ENCODE measurements around the gene GNAL.

Gene GNAL

DNA sequence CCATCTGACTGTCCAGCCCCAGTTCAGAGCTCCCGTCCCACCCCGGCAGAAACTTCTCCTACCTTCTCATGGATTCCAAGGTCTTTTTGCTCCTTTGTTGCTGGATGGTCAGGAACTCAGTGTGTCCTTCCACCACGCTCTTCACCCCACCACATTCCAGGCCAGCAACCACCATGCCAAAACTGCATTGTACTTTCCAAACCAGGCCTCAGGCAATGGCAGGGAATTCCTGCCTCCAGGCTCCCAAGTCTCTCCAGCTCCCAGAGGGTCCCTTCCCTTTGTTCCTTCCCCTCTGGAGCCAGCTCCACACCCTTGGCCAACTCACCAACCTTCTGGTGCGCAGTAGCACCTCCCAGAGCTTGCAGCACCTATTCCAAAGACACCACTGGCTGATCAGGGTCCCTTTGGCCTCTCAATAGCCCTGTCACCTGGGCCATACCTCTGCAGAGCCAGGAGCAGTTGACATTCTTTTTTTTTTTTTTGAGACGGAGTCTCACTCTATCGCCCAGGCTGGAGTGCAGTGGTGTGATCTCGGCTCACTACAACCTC is 170.3 kb downstream of the GNAL start:
- Histone ChIP-seq H3K4me3 (ENCODE audit: low read depth, low read length) (no peak overlapping the region), H3K9ac (ENCODE audit: low read depth, low read length) (no peak overlapping the region), H3K27me3 (ENCODE audit: control insufficient read depth, insufficient read depth, low read length) (no peaks in the 10 kb centered on the region), H3K36me3 (ENCODE audit: control insufficient read depth, insufficient read depth, low read length) (no peaks in the 10 kb centered on the region), H3K4me1 (ENCODE audit: control insufficient read depth, insufficient read depth, low read length) (peaks cover 9% of the 10 kb centered on the region), H3K9me3 (ENCODE audit: control insufficient read depth, insufficient read depth, low read length) (no peaks in the 10 kb centered on the region)

DNA sequence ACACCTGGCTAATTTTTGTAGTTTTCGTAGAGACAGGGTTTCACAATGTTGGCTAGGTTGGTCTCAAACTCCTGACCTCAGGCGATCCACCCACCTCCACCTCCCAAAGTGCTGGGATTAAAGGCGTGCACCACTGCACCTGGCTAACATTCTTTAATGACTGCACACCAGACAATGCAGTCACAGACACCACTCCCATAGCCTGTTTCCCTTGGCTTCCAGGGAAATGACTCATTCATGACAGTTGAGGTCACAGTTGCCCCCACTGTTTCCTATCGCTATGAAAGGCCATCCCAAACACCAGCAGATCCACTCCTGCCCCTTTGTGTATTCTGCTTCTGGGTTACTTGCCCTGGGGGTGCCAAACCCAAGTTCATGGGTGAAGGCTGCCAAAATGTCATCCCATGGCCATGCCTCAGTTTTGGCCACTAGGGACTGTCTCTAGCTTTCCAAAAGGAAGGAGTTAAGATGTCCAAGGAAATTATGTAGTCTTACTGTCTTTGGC is 170.9 kb downstream of the GNAL start:
- no peak overlapping the region for H3K4me3 ChIP-seq (ENCODE audit: low read depth, low read length)
- peaks cover 9% of the 10 kb centered on the region for H3K4me1 ChIP-seq (ENCODE audit: control insufficient read depth, insufficient read depth, low read length)

DNA sequence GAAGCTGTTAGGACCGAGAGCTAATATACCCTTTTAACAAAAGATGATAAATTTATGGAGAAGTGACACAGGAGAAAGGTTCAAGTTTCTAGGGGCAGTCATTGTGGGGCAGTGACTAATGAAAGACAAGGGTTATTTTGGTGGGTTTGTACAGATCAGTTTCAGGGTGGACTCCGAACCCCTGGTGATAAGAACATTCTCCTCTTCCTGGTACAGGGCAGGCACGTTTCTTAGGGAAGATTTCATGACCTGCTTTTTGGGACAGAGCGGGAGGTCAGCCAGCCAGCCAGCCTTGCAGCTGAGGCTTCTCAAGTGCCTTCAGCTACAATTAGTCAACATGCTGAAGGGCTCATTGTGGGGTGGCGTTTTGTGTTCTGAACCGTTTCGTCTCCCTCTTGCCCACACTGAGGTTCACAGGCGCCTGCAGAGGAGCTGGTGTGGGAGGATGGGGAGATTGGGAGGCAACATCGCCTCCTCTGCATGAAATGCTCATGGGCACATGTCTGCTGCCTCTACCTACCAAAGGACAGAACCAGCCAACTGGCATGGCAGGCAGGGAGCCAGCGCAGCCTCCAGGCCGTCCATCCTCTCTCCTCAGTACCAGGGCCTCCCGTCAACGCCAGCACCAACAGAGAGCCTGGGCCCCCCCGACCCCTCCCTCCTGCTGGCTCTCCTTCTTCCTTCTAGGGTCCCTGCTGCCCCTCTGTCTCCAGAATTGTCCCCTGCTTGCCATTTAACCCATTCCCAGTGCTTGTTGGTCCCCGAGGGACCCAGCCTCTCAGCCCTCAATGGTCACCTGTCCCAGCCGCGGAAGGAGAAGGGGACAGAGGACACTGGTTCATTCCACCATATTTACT is 171.8 kb downstream of the GNAL start:
- Histone ChIP-seq H3K36me3 (ENCODE audit: control insufficient read depth, insufficient read depth, low read length) (no peaks in the 10 kb centered on the region), H3K27me3 (ENCODE audit: control insufficient read depth, insufficient read depth, low read length) (no peaks in the 10 kb centered on the region), H3K4me3 (ENCODE audit: low read depth, low read length) (no peak overlapping the region), H3K4me1 (ENCODE audit: control insufficient read depth, insufficient read depth, low read length) (peaks cover 9% of the 10 kb centered on the region), H3K9ac (ENCODE audit: low read depth, low read length) (no peak overlapping the region), H3K9me3 (ENCODE audit: control insufficient read depth, insufficient read depth, low read length) (no peaks in the 10 kb centered on the region)

More for the DNA sequence above, 170.9 kb downstream of the GNAL start:
- Histone ChIP-seq H3K9ac (ENCODE audit: low read depth, low read length) (no peak overlapping the region), H3K9me3 (ENCODE audit: control insufficient read depth, insufficient read depth, low read length) (no peaks in the 10 kb centered on the region), H3K27me3 (ENCODE audit: control insufficient read depth, insufficient read depth, low read length) (no peaks in the 10 kb centered on the region), H3K36me3 (ENCODE audit: control insufficient read depth, insufficient read depth, low read length) (no peaks in the 10 kb centered on the region)

DNA sequence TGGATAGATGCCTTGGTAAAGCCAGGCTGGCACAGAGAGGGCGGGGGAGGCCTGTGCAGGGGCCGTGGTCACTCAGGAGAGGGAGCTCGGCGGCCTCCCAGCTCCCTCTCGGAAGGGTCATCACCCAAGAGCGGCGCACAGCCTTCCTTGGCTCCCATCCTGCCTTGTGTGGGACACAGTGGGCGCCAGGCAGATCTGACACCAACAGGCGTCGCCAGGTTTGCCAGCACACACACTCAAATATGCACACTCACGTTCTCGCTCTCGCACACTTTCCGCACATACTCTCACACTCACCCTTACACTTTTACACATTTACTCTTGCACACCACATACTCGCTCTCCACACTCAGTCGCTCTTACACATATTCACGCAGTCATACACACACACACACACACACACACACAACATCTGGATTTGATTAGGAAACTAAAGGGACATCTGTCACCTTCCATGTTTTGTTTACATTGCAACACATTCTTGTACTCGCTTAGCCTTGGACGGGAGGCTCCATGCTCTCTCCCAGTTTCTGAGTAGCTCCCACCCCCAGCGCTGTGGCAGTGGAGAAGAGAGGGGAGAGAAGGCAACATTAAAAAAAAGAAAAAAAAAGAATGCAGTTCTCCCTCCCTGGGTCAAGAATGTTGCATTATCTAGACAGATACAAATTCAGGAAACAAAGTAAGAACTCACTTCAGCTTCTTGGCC is 172.7 kb downstream of the GNAL start:
- H3K9me3 ChIP-seq (ENCODE audit: control insufficient read depth, insufficient read depth, low read length): no peaks in the 10 kb centered on the region
- H3K36me3 ChIP-seq (ENCODE audit: control insufficient read depth, insufficient read depth, low read length): no peaks in the 10 kb centered on the region
- no peak overlapping the region for H3K9ac ChIP-seq (ENCODE audit: low read depth, low read length)
- peaks cover 9% of the 10 kb centered on the region for H3K4me1 ChIP-seq (ENCODE audit: control insufficient read depth, insufficient read depth, low read length)
- H3K4me3 ChIP-seq (ENCODE audit: low read depth, low read length): no peak overlapping the region
- H3K27me3 ChIP-seq (ENCODE audit: control insufficient read depth, insufficient read depth, low read length): no peaks in the 10 kb centered on the region

DNA sequence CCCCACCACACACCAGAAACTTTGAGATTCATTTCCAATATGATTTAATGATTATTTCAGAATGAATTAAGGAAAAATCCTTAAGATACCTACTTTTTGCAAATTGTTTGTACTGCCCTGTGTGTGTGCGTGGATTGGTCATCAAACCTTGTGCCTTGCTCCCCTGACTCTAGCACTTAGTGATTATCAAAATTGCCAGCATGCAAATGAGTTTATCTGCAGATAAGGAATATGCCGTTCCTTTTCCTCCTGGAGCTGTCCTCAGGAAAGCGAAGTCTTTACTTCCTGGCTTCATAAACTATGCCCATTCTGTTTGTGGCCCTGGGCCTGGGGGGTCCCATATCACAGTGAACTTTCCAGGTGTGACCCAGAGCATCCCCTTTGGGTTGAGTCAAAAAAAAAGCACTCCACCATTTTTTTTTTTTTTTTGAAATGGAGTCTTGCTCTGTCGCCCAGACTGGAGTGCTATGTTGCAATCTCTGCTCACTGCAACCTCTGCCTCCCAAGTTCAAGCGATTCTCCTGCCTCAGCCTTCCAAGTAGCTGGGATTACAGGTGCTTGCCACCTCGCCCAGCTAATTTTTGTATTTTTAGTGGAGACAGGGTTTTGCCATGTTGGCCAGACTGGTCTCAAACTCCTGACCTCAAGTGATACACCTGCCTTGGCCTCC is 173.5 kb downstream of the GNAL start:
- H3K4me1 ChIP-seq (ENCODE audit: control insufficient read depth, insufficient read depth, low read length): peaks cover 2% of the 10 kb centered on the region
- no peak overlapping the region for H3K4me3 ChIP-seq (ENCODE audit: low read depth, low read length)
- H3K9me3 ChIP-seq (ENCODE audit: control insufficient read depth, insufficient read depth, low read length): no peaks in the 10 kb centered on the region
- no peaks in the 10 kb centered on the region for H3K36me3 ChIP-seq (ENCODE audit: control insufficient read depth, insufficient read depth, low read length)
- no peak overlapping the region for H3K9ac ChIP-seq (ENCODE audit: low read depth, low read length)
- H3K27me3 ChIP-seq (ENCODE audit: control insufficient read depth, insufficient read depth, low read length): no peaks in the 10 kb centered on the region

DNA sequence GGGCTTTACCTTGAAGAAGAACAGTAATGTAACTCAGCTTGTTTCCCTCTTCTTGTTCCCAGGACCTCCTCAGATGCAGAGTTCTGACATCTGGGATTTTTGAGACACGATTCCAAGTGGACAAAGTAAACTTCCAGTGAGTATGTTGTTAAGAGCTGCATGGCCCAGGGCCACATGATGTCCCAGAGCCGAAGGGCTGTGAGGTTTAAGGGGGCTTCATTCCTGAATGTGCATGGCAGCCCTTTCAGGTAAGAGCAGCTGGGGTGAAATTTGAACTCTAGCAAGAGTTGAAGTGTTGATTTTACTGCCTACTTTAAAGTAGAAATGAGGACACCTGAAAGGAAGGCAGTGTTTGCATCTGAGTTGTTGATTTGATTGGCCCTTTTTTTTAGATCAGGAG is 175.4 kb downstream of the GNAL start:
- H3K4me1 ChIP-seq (ENCODE audit: control insufficient read depth, insufficient read depth, low read length): peaks cover 4% of the 10 kb centered on the region
- H3K9ac ChIP-seq (ENCODE audit: low read depth, low read length): no peak overlapping the region
- H3K4me3 ChIP-seq (ENCODE audit: low read depth, low read length): no peak overlapping the region
- no peaks in the 10 kb centered on the region for H3K9me3 ChIP-seq (ENCODE audit: control insufficient read depth, insufficient read depth, low read length)
- H3K27me3 ChIP-seq (ENCODE audit: control insufficient read depth, insufficient read depth, low read length): no peaks in the 10 kb centered on the region
- no peaks in the 10 kb centered on the region for H3K36me3 ChIP-seq (ENCODE audit: control insufficient read depth, insufficient read depth, low read length)

DNA sequence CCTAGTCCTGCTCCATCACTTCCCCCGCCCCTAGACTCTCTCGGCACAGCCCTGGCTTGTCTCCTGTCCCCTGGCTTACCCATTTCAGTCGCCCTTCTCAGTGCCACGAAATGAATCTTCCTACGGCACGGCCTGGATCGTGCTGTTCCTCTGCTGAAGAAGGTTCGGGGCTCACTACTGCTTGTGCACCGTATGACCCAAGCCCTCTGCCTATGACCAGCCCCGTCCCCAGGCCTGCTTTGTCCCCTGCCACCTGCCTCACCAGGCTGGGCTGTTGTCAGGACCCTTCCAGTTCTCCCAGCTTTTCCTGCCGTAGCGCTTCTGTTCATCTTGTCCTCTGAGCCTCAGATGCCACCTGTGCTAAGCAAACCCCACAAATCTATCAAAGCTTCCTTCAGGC is 176.0 kb downstream of the GNAL start:
- H3K36me3 ChIP-seq (ENCODE audit: control insufficient read depth, insufficient read depth, low read length): no peaks in the 10 kb centered on the region
- H3K4me3 ChIP-seq (ENCODE audit: low read depth, low read length): no peak overlapping the region
- H3K4me1 ChIP-seq (ENCODE audit: control insufficient read depth, insufficient read depth, low read length): peaks cover 4% of the 10 kb centered on the region
- no peaks in the 10 kb centered on the region for H3K27me3 ChIP-seq (ENCODE audit: control insufficient read depth, insufficient read depth, low read length)
- no peaks in the 10 kb centered on the region for H3K9me3 ChIP-seq (ENCODE audit: control insufficient read depth, insufficient read depth, low read length)
- no peak overlapping the region for H3K9ac ChIP-seq (ENCODE audit: low read depth, low read length)

DNA sequence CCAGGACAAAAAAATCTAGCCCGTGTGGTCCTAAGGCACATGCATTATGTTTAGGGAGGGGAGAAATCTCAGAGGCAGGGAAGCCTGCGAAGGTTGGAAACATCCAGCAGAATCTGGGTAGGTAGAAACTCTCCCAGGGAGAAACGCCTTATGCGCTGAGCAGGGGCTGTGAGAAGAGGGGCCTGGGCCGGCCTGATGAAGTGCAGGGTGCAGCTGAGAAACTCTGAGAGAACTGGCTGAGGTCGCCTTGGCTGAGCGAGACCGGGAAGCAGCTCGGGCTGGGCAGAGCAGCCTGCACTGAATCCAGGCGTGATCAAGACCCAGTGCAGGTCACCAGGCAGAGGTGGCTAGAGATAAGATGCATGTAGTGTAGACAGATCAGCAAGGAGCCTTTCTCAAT is 177.3 kb downstream of the GNAL start:
- H3K9me3 ChIP-seq (ENCODE audit: control insufficient read depth, insufficient read depth, low read length): no peaks in the 10 kb centered on the region
- H3K9ac ChIP-seq (ENCODE audit: low read depth, low read length): no peak overlapping the region
- no peaks in the 10 kb centered on the region for H3K27me3 ChIP-seq (ENCODE audit: control insufficient read depth, insufficient read depth, low read length)
- H3K4me1 ChIP-seq (ENCODE audit: control insufficient read depth, insufficient read depth, low read length): peaks cover 4% of the 10 kb centered on the region
- no peaks in the 10 kb centered on the region for H3K36me3 ChIP-seq (ENCODE audit: control insufficient read depth, insufficient read depth, low read length)
- no peak overlapping the region for H3K4me3 ChIP-seq (ENCODE audit: low read depth, low read length)

DNA sequence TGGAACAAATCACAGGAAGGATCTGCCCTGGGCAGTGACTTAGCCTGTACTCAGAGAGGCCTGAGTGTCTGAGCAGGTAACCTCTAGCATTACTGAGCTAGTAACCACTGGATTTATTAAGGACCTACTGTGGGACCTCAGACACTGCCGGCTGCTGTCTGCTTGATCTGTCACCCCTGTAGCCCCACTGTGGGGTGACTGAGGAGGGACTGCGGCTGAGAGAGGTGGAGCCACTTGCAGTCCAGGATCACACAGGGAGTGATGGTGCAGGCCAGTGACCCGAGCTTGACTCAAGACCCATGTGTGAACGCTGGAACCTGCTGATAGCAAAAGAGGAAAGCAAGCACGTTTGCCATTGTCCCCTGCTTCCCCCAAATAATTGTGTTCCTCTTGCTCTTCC is 177.7 kb downstream of the GNAL start:
- Histone ChIP-seq H3K4me3 (ENCODE audit: low read depth, low read length) (no peak overlapping the region), H3K27me3 (ENCODE audit: control insufficient read depth, insufficient read depth, low read length) (no peaks in the 10 kb centered on the region)

DNA sequence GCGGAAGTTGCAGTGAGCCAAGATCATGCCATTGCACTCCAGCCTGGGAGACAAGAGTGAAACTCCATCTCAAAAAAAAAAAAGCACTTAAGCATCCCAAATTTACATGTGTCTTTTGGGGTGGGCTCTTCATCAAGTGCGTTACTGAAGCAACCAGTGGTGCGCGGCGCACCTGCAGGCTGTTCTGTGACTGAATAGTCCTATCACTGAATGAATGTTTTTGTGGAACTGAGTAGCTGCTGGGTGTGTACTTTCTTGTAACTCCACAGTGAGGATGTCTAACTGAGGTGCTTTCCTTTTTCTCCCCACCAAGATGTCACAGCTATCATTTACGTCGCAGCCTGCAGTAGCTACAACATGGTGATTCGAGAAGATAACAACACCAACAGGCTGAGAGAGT is 179.2 kb downstream of the GNAL start:
- Histone ChIP-seq H3K36me3 (ENCODE audit: control insufficient read depth, insufficient read depth, low read length) (no peaks in the 10 kb centered on the region), H3K4me1 (ENCODE audit: control insufficient read depth, insufficient read depth, low read length) (peaks cover 4% of the 10 kb centered on the region), H3K4me3 (ENCODE audit: low read depth, low read length) (no peak overlapping the region), H3K9me3 (ENCODE audit: control insufficient read depth, insufficient read depth, low read length) (no peaks in the 10 kb centered on the region), H3K27me3 (ENCODE audit: control insufficient read depth, insufficient read depth, low read length) (no peaks in the 10 kb centered on the region), H3K9ac (ENCODE audit: low read depth, low read length) (no peak overlapping the region)

More for the DNA sequence above, 177.7 kb downstream of the GNAL start:
- H3K4me1 ChIP-seq (ENCODE audit: control insufficient read depth, insufficient read depth, low read length): peaks cover 4% of the 10 kb centered on the region
- H3K9ac ChIP-seq (ENCODE audit: low read depth, low read length): no peak overlapping the region
- no peaks in the 10 kb centered on the region for H3K9me3 ChIP-seq (ENCODE audit: control insufficient read depth, insufficient read depth, low read length)
- H3K36me3 ChIP-seq (ENCODE audit: control insufficient read depth, insufficient read depth, low read length): no peaks in the 10 kb centered on the region

DNA sequence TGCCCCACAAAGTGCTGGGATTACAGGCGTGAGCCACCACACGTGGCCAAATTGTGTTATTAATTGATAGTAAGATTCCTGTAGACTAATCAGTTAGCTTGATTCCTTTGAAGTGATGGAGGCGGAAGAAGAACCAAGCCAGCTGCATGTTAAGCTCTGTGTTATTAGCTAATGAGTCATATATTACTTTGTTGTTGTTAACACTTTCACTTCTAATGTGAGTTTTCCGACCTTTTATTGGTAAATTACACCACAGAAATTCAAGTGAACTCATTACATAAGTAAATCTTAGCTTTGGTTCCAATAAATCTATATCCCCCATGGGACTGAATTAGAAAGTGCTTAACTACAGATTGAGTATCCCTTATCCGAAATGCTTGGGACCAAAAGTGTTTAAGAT is 182.4 kb downstream of the GNAL start:
- H3K9ac ChIP-seq (ENCODE audit: low read depth, low read length): no peak overlapping the region
- no peaks in the 10 kb centered on the region for H3K27me3 ChIP-seq (ENCODE audit: control insufficient read depth, insufficient read depth, low read length)
- no peak overlapping the region for H3K4me3 ChIP-seq (ENCODE audit: low read depth, low read length)
- H3K4me1 ChIP-seq (ENCODE audit: control insufficient read depth, insufficient read depth, low read length): peaks cover 4% of the 10 kb centered on the region
- H3K36me3 ChIP-seq (ENCODE audit: control insufficient read depth, insufficient read depth, low read length): no peaks in the 10 kb centered on the region
- H3K9me3 ChIP-seq (ENCODE audit: control insufficient read depth, insufficient read depth, low read length): no peaks in the 10 kb centered on the region

Data from iPS-15b (cell line).